ENCODE data around the gene SOWAHA.
A peak's percentile ranks its signal among the peaks of the same experiment; 100 is the strongest.

Gene SOWAHA

GRCh38 chr5:132856011-132856410 is 42.9 kb downstream of the SOWAHA start:
- no peak overlapping the region for H3K27ac ChIP-seq

GRCh38 chr5:132859889-132860437 is 46.9 kb downstream of the SOWAHA start:
- no peak overlapping the region for H3K27ac ChIP-seq
- TF ChIP-seq CTCF (conservative IDR thresholded peaks at IDR 0.05): no peak

More at GRCh38 chr5:132856011-132856410, 42.9 kb downstream of the SOWAHA start:
- TF ChIP-seq CTCF (conservative IDR thresholded peaks at IDR 0.05): no peak

DNA sequence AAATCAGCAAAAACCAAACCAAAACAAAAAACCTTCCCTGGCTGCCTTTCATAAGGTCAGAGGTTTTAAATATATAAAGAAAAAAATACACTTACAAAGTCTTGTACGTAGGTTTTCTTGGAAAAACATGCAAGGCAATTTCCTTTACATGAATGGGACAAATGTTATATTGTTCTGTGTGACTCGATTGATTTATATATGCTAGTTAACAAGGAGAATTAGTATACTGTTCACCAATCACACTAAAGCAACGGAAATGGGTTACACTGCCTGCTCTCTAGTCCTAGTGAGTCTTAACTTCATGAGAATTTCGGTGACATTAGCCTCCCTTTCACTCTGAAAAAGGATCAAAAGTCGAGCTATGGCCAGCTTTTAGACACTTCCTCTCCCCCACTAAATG is 47.6 kb downstream of the SOWAHA start:
- no peak for TF ChIP-seq CTCF (conservative IDR thresholded peaks at IDR 0.05)
- no peak overlapping the region for H3K27ac ChIP-seq

- H3K27ac ChIP-seq: peak overlapping the region; percentile 85
- no peak for TF ChIP-seq CTCF (conservative IDR thresholded peaks at IDR 0.05)
Observed at GRCh38 chr5:132865668-132866341, 52.7 kb downstream of the SOWAHA start.

Measured in VCaP (cell line).